ENCODE data around the gene NELFB. TPM values are rescaled to one million over a fixed set of nuclear protein-coding genes. Genes with fewer than 3 reads are reported as not detected.

NELFB gene
- total and polyA plus RNA-seq, 9 of the 15 experiments (the other 6 are each of a cell fraction or from before 2014, with no cell fraction given), result 0.24 to 84.0 (median 29.7) TPM

DNA sequence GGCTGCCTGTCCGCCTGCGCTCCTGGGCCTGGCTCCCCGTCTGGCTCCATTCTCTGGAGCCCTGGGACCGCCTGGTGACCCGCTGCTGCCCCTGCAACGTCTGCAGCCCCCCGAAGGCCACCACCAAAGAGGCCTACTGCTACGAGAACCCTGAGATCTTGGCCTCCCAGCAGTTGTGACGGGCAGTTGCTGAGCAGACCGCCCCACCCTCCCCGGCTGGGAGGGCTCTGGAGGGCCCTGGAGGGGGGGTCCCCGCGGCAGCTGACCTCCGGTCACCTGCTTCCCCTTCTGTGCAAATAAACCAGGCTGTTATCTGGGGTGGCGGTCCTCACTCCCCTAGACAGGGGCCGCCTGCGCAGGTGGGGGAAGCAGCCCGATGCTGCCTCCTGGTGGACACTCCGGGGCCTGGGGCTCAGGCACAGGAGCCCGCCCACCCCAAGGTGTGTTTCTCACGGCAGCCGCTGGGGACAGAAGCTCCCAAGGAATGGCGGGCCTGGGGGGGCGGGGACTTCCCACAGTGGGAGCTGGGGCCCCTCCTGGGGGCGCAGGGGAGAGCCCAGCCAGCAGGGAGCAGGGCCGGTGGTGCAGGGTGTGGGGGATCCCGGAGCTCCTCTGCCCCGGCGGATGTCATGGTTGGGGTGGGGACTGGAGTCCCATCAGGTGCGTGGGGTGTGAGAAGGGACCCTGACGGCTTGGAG is 18.7 kb upstream of the NELFB start (continued):
- TF ChIP-seq MXI1 (IDR thresholded peaks at IDR 0.05; ENCODE audit: low read depth, low read length) (no peak), TAL1 (IDR thresholded peaks at IDR 0.05) (peak; percentile 76), HDAC2 (IDR thresholded peaks at IDR 0.05) (0 out of 2 replicates have a peak, but pooled peaks have one; percentile 72), RBM22 (IDR thresholded peaks at IDR 0.05; ENCODE audit: low read depth, low read length, poor library complexity, severe bottlenecking) (peak; percentile 40), RNF2 (IDR thresholded peaks at IDR 0.05) (peak; percentile 73; the same call in 1 of the 2 replicates), ZNF655 (CRISPR knock-in tag; IDR thresholded peaks at IDR 0.05) (no peak), HDAC3 (IDR thresholded peaks at IDR 0.05; ENCODE audit: borderline replicate concordance, partially characterized antibody) (no peak), ZNF140 (CRISPR knock-in tag; IDR thresholded peaks at IDR 0.05) (no peak), LARP7 (IDR thresholded peaks at IDR 0.05) (no peak), CBX5 (IDR thresholded peaks at IDR 0.05; ENCODE audit: borderline replicate concordance, low read depth) (no peak), PHF8 (IDR thresholded peaks at IDR 0.05; ENCODE audit: borderline replicate concordance, low read length) (no peak), CHD2 (IDR thresholded peaks at IDR 0.05; ENCODE audit: low read depth, low read length) (no peak; the same call in 1 of the 2 replicates), MTF1 (CRISPR knock-in tag; IDR thresholded peaks at IDR 0.05; ENCODE audit: borderline replicate concordance) (no peak), ZNF184 (CRISPR knock-in tag; IDR thresholded peaks at IDR 0.05) (no peak), ILF3 (IDR thresholded peaks at IDR 0.05; ENCODE audit: borderline replicate concordance) (no peak), GATAD2B (IDR thresholded peaks at IDR 0.05; ENCODE audit: borderline replicate concordance) (no peak), ATF1 (CRISPR knock-in tag; IDR thresholded peaks at IDR 0.05) (no peak), ATF1 (tag; IDR thresholded peaks at IDR 0.05) (peak; percentile 72), POLR2B (IDR thresholded peaks at IDR 0.05; ENCODE audit: low read depth, partially characterized antibody) (no peak), NFIC (IDR thresholded peaks at IDR 0.05) (peak; percentile 69), MCM5 (IDR thresholded peaks at IDR 0.05; ENCODE audit: low read depth) (no peak), KLF1 (tag; IDR thresholded peaks at IDR 0.05) (peak; percentile 44; the same call in 1 of the 2 replicates), CEBPZ (IDR thresholded peaks at IDR 0.05; ENCODE audit: borderline replicate concordance, low read depth, low read length) (no peak), POLR2A (conservative IDR thresholded peaks at IDR 0.05) (no peak), PPARD (CRISPR knock-in tag; IDR thresholded peaks at IDR 0.05) (no peak), ZNF780A (CRISPR knock-in tag; IDR thresholded peaks at IDR 0.05) (no peak)
- TF ChIP-seq, protein P1, sequence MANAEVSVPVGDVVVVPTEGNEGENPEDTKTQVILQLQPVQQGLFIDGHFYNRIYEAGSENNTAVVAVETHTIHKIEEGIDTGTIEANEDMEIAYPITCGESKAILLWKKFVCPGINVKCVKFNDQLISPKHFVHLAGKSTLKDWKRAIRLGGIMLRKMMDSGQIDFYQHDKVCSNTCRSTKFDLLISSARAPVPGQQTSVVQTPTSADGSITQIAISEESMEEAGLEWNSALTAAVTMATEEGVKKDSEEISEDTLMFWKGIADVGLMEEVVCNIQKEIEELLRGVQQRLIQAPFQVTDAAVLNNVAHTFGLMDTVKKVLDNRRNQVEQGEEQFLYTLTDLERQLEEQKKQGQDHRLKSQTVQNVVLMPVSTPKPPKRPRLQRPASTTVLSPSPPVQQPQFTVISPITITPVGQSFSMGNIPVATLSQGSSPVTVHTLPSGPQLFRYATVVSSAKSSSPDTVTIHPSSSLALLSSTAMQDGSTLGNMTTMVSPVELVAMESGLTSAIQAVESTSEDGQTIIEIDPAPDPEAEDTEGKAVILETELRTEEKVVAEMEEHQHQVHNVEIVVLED (CRISPR knock-in tag; IDR thresholded peaks at IDR 0.05), result no peak
